Muscle layer of duodenum (tissue), 2 donors: ENCODE data around the gene E2F3.

Source experiments
- H3K27ac ChIP-seq: one replicate; pipeline ENCODE4 v1.7.0; 2013; ENCODE audit warnings: mild to moderate bottlenecking, low read length
- H3K27me3 ChIP-seq: one replicate; pipeline ENCODE4 v1.7.0; 2013; ENCODE audit warnings: low read depth, mild to moderate bottlenecking, control low read depth, low read length
- H3K36me3 ChIP-seq, 2 donors: one replicate each; pipeline ENCODE4 v1.7.0; 2013; ENCODE audit warnings: low read length in 2 of 2, control low read depth in 1 of 2, mild to moderate bottlenecking in 1 of 2; ENCODE audit not compliant: insufficient read depth in 2 of 2, control insufficient read depth in 1 of 2
- H3K4me1 ChIP-seq, 2 donors: one replicate each; pipeline ENCODE4 v1.7.0; 2013; ENCODE audit warnings: low read length in 2 of 2, mild to moderate bottlenecking in 2 of 2, control low read depth in 1 of 2, moderate library complexity in 1 of 2; ENCODE audit not compliant: insufficient read depth in 2 of 2, control insufficient read depth in 1 of 2
- H3K4me3 ChIP-seq, 2 donors: one replicate each; pipeline ENCODE4 v1.7.0; 2013; ENCODE audit warnings: low read length in 2 of 2, low read depth in 1 of 2, mild to moderate bottlenecking in 1 of 2
- H3K9me3 ChIP-seq, 2 donors: one replicate each; pipeline ENCODE4 v1.7.0; 2013; ENCODE audit warnings: low read length in 2 of 2, control low read depth in 1 of 2, mild to moderate bottlenecking in 1 of 2; ENCODE audit not compliant: control insufficient read depth in 1 of 2
- donor health status: healthy.

The E2F3 gene

DNA sequence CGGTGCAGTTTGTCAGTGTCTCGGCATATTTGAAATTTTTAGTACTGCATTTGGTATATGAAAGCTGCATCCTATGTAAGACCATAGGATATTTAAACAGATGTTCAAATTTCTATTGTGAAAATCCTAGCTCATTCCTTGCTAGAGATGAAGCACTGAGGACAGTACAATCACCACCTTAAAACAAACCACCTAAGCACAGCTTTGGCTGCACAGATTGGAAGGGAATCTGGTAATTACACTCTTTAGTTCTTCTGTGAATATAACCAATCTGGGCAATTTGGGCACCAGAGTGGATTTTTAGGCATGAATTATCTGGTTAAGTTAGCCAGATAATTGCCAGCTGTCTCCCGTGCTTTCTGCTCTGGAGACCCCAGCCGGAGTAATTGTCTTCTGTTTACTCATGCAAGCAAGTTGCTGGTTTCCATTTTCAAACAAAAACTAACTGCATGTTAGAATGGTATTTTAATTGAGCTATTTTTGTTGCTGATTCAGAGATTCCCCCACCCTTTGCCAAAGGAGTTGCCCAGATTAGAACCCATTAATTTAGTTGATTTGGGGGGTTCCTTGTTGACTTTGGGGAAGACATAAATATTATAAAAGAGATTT, 36.9 kb downstream of the E2F3 start:
- H3K4me1 ChIP-seq, result no peaks in the 10 kb centered on the region
- no peaks in the 10 kb centered on the region for H3K9me3 ChIP-seq
- H3K4me3 ChIP-seq, result no peak overlapping the region
- H3K36me3 ChIP-seq, result no peaks in the 10 kb centered on the region
- no peak overlapping the region for H3K27ac ChIP-seq
- no peaks in the 10 kb centered on the region for H3K27me3 ChIP-seq

DNA sequence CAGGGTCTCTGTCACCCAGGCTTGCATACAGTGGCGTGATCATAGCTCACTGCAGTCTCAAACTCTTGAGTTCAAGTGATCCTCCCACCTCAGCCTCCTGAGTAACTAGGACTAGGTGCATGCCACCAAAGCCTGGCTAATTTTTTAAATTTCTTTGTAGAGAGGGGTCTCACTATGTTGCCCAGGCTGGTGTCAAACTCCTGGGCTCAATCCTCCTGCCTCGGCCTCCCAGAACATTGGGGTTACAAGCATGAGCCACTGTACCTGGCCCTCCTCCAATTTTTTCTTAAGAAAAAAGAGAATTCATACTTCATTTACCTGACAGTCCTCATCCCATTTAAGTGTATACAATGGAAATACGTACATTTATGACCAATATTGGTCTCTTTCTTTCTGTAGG, 37.9 kb downstream of the E2F3 start:
- Histone ChIP-seq H3K27ac (no peak overlapping the region), H3K36me3 (peaks cover 0 to under 1% of the 10 kb centered on the region in 2 donors), H3K9me3 (no peaks in the 10 kb centered on the region), H3K4me3 (no peak overlapping the region), H3K4me1 (no peaks in the 10 kb centered on the region), H3K27me3 (no peaks in the 10 kb centered on the region)

DNA sequence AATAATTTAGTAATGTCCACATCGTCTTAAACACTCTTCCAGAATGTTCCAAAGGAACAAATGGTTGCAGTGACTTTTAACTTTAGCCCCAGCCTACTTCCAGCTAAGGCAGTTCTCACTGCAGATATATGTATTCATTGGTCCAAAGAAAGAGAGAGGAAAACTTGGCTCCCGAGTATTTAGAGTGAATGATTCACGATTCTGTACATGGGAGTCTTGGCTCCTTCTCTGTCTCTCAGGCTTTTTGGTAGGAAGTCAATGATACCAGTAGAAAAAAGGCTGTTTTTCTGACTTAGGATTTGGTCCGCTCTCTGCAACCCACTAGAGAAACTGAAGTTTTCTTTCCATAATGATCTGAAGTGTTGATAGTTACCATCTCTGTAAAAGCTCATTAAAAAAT, 38.6 kb downstream of the E2F3 start:
- H3K27ac ChIP-seq, result no peak overlapping the region
- no peak overlapping the region for H3K4me3 ChIP-seq
- no peaks in the 10 kb centered on the region for H3K27me3 ChIP-seq
- no peaks in the 10 kb centered on the region for H3K4me1 ChIP-seq
- H3K9me3 ChIP-seq, result no peaks in the 10 kb centered on the region
- peaks cover 0 to 3% of the 10 kb centered on the region in 2 donors for H3K36me3 ChIP-seq

DNA sequence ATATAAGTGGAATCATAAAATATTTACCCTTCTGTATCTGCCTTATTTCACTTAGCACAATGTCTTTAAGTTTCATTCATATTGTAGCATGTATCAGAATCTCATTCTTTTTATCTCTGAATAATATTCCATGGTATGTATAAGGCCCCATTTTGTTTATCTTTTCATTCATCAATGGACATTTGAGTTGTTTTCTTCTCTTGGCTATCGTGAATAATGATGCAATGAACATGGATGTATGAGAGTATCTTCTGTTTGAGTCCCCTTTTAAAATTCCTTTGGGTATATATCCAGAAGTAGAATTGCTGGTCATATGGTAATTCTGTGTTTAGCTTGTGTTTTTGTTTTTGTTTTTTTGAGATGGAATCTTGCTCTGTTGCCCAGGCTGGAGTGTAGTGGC, 39.6 kb downstream of the E2F3 start:
- H3K27ac ChIP-seq, result no peak overlapping the region
- no peak overlapping the region for H3K4me3 ChIP-seq
- H3K36me3 ChIP-seq, result peaks cover 0 to 3% of the 10 kb centered on the region in 2 donors

DNA sequence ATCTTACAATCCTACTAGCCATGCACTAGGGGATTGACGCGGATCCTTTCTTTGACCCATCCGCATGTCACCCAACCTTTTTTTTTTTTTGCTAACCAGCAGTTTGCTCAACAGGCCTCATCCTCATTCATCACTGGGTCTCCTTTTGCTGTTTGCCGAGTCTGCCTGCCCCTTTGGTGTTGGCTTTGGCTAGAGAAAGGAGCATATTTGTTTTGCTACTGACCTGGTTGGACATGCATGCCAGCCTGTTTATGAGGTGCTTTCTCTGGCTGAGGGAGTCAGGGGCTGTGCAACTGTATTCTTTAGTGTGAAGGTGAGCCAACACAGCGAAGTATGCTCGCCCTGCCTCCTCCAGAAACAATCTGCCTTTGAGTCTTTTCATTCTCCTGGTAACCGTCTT, 40.2 kb downstream of the E2F3 start:
- Histone ChIP-seq H3K27me3 (no peaks in the 10 kb centered on the region), H3K27ac (no peak overlapping the region), H3K9me3 (no peaks in the 10 kb centered on the region), H3K36me3 (peaks cover 0 to 3% of the 10 kb centered on the region in 2 donors), H3K4me3 (no peak overlapping the region), H3K4me1 (peaks cover 0 to 2% of the 10 kb centered on the region in 2 donors)

More for the DNA sequence above, 39.6 kb downstream of the E2F3 start:
- Histone ChIP-seq H3K27me3 (no peaks in the 10 kb centered on the region), H3K4me1 (no peaks in the 10 kb centered on the region), H3K9me3 (no peaks in the 10 kb centered on the region)

DNA sequence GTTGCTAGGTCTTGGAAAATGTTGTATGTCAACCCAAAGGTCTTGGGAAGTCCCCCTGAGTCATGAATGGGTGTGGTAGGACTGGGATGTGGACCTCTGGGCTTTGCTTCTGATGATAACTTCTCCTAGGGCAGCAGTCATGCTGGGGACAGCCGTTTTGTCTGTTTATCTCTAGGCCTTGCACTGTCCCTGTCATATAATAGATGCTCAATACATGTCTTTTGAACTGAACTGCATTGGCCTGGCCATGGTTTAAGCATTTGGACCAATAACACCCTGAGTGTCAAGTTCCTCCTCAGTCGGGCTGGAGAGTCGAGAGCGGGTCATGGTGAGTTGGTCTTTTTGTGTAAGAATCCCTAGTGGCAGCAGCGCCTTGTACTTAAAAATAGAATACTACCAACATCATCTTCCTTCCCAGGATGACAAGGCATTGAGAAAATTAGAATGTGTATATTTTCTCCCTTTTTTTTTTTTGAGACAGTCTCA, 43.1 kb downstream of the E2F3 start:
- Histone ChIP-seq H3K9me3 (no peaks in the 10 kb centered on the region), H3K4me3 (no peak overlapping the region), H3K4me1 (peaks cover 0 to 6% of the 10 kb centered on the region in 2 donors)

DNA sequence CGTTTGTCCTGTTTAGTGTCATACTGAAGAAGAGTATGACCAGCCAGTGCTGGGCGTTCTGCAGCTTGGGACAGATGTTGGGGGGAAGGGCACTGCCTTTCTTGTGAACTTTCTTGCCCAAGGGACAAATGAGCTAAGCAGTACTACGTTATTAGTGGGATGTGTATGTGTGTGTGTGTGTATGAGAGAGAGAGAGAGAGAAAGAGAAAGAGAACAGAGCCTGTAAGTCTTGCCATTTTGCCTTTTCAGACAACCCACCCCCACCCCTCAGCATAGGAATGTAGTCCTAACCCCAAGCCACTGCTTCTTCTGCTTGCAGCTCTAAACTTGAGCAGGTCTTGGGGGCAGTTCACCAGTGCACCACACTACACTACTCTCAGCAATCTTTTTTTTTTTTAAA, 45.5 kb downstream of the E2F3 start:
- no peaks in the 10 kb centered on the region for H3K9me3 ChIP-seq
- peaks cover 0 to 6% of the 10 kb centered on the region in 2 donors for H3K4me1 ChIP-seq
- H3K36me3 ChIP-seq, result peaks cover 0 to 3% of the 10 kb centered on the region in 2 donors
- H3K27me3 ChIP-seq, result no peaks in the 10 kb centered on the region
- no peak overlapping the region for H3K27ac ChIP-seq
- H3K4me3 ChIP-seq, result no peak overlapping the region

More for the DNA sequence above, 43.1 kb downstream of the E2F3 start:
- no peak overlapping the region for H3K27ac ChIP-seq
- H3K27me3 ChIP-seq, result no peaks in the 10 kb centered on the region
- peaks cover 0 to 3% of the 10 kb centered on the region in 2 donors for H3K36me3 ChIP-seq

DNA sequence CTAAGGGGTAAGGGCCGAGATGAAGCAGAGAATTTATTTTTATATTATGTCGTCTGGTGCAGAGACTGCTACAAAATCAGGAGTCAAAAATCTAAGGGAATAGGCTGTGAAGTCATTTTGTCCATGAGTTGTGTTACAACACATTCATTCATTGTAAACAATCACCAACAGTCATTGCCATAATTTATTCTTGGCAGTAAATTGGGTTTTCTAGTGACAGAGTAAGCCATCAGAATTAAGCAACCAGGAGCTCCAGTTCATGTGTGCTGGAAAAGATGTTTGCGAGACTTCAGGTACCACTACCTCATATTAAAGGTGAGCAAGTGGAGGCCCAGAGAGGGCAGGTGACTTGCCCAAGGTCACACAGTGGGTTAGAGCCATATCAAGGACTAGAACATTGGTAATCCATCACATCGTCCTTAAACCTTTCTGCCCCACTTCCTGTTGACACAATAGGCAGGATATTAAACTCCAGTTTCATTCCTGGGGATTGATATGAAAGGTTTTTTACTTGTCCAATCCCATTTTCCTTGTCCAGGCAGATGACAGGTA, 46.0 kb downstream of the E2F3 start:
- Histone ChIP-seq H3K9me3 (no peaks in the 10 kb centered on the region), H3K27me3 (no peaks in the 10 kb centered on the region), H3K4me1 (peaks cover 0 to 6% of the 10 kb centered on the region in 2 donors), H3K4me3 (no peak overlapping the region), H3K27ac (no peak overlapping the region), H3K36me3 (peaks cover 0 to 3% of the 10 kb centered on the region in 2 donors)

DNA sequence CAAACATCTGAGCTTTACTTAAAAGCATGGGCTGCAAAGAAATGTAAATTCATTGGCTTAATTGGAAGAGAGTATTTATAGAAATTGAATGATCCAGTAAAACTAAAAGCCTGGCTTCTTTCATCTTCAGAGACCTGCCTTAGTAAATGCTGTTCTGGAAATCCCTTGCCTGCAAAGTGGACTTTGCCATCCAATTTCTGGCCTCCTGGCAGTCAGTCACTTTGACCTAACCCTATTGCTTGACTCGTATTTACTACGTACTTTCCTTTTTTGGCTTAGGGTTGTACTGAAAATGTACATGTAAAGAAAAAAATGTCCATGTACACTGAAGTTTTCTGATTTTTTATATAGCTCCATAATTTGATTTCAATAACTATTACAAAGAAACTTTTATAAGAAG, 47.1 kb downstream of the E2F3 start:
- Histone ChIP-seq H3K27ac (no peak overlapping the region), H3K9me3 (no peaks in the 10 kb centered on the region), H3K4me1 (peaks cover 0 to 6% of the 10 kb centered on the region in 2 donors), H3K27me3 (no peaks in the 10 kb centered on the region), H3K36me3 (peaks cover 0 to 3% of the 10 kb centered on the region in 2 donors), H3K4me3 (no peak overlapping the region)

DNA sequence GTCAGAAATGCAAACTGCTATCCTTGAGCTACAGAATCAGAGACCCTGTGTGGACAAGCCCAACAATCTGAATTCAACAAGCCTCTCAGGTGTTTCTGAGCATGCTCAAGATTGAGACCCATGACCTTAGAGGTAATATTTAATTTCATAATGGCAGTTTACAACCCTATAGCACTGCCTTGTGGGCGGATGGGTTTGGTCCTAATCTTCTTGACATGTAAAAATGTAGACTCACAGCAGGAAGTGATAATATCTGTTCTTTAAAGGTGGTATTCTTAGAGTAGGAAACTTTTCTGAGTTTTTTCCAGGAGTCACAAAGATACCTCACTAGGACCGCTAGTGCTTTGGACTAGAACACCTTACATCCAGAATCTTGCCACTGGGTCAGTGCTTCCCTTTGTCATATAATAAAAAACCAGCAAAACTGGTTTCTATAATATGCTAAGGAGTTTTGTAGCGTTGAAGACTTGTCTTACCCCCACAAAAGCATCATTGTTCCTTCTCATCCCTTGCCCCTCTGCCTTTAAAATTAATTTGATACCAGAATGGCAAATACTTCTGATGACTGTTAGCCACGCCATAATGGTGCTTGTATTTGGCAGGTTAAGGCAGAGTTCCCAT, 52.6 kb downstream of the E2F3 start:
- Histone ChIP-seq H3K27ac (no peak overlapping the region), H3K4me1 (no peaks in the 10 kb centered on the region), H3K27me3 (no peaks in the 10 kb centered on the region), H3K9me3 (no peaks in the 10 kb centered on the region), H3K36me3 (no peaks in the 10 kb centered on the region), H3K4me3 (no peak overlapping the region)

DNA sequence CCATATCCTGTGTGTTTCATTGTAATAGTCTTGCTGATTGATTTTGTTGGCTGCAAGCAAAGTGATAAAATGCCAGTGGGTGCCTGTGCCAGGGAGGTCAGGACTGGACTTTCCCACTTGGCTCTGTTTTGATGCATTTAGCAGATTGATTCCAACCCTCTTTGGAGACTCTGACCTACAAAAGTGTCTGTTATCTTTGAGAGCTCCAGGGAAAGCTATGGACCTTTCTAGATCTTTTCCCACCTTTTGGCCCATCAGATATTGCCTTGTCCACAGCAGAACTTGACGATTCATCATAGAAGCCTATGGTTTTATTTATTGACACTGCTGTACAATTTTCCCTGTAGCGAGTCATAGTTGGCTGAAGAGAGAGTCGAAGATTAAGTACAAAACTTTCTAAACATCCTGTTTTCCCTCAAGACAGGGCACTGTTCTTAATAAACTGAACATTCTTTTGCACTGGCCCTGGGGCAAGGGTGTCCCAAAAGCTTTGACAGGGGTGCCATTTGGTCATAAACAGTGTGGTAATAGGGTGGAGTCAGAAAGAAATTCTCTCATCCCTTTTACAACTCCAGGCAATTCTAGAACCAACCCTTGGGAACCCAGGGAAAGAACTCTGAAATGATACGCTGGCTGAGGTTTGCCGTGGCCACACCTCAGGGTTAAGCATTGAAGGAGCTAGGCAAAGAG, 53.7 kb downstream of the E2F3 start:
- H3K4me3 ChIP-seq, result no peak overlapping the region
- H3K36me3 ChIP-seq, result no peaks in the 10 kb centered on the region
- no peak overlapping the region for H3K27ac ChIP-seq
- H3K27me3 ChIP-seq, result no peaks in the 10 kb centered on the region
- H3K9me3 ChIP-seq, result no peaks in the 10 kb centered on the region
- no peaks in the 10 kb centered on the region for H3K4me1 ChIP-seq
